8988T (cell line): ENCODE measurements around the gene ADM.
A peak's percentile ranks its signal among the peaks of the same experiment; 100 is the strongest.
"Not testable (repeated sequence)": the region's sequence is repeated elsewhere in the genome, so short reads cannot be mapped to it uniquely, and the experiment has no call there.

ENCODE experiments used
- DNase-seq: peaks from one replicate; pipeline ENCODE4 v3.0.0; 2011

ADM gene, protein sequence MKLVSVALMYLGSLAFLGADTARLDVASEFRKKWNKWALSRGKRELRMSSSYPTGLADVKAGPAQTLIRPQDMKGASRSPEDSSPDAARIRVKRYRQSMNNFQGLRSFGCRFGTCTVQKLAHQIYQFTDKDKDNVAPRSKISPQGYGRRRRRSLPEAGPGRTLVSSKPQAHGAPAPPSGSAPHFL

DNA sequence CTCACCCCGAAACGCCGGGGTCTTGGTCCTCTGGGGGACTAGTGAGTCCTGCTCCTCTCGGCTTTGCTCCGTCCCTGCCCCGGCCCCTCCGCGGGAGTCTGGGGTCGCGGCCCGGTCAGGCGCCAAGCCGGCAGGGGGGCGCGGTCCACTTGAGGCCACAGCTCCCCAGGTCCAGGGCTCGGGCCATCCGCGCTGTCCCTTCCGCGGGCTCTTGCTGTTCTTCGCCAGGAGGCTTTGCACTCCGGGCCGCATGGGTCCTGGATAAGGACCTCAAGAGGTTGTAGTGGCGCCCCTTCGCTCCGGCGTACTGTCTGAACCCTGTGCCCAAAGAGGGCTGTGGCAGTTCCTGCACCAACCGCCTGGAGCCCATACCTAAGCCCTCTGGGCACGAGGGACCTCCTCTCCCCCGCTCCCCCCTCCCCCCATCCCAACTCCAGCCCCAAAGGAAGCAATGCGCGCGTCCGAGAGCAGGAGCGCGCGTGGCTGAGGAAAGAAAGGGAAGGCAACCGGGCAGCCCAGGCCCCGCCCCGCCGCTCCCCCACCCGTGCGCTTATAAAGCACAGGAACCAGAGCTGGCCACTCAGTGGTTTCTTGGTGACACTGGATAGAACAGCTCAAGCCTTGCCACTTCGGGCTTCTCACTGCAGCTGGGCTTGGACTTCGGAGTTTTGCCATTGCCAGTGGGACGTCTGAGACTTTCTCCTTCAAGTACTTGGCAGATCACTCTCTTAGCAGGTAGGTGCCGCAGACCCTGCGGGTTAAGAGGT lies at the start of gene ADM:
TSS of gene ADM (plus strand) at position 579 of the 767 bp plus-strand sequence. CDS start 628 bp downstream, outside the sequence.
- DNase-seq = peak; percentile 93

DNA sequence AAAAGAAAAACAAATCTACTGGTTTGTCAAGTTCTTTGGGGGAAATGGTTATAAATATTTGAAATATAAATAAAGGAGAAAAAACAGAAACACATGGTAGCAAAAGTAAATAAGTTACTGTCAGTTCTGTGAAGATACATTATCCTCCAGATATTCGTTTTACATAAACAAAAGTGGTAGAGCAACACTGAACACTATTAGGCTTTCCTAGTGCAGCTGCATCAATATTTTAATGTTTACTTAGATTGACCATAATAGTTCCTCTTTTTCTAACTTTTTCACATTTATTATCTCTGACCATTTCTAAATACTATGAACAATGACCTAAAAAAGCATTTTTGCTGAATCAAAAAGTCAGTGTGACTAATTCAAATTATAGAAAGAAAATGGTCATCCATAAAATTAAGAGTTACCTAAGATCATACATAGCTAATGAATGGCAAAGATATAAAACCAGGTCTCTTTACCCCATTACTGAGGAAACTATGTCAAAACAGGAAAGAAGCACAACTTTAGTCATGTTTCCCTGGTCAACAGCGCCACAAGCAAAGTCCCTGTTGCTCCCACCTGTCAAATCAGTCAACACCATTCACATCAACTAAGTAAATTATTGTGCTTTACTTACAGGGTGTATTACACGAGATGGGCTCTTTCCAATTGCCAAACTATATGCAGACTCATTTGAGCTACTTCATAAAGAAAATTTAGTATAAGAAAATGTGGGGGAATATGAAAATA lies 49.3 kb upstream of the ADM start:
- DNase-seq = no peak

DNA sequence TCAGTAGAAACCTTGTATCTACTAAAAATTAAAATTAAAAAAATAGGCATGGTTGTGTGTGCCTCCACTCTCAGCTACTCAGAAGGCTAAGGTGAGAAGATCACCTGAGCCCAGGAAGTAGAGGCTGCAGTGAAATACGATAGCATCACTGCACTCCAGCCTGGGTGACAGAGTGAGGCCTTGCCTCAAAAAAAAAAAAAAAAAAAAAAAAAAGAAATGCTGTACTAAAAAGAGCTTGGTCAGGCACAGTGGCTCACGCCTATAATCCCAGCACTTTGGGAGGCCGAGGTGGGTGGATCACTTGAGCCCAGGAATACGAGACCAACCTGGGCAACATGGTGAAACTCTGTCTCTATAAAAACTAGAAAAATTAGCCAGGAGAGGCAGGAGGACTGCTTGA lies 47.4 kb upstream of the ADM start:
- DNase-seq = no peak

DNA sequence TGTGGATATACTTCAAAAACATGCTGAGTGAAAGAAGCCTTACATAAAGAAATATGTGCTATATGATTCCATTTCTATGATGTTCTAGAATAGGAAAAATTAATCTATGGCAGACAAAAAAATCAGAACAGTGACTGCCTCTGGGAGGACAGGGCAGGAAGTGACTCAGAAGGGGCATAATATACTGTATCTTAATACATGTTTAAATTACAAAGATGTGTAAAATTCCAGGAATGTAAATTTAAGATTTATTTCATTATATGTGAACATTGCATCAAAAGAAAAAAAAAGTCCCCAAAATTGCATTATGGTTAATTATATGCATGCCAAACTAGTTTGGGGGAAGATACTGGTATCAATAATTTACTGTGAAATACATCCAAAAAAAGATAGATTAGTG lies 43.1 kb upstream of the ADM start:
- DNase-seq = no peak

DNA sequence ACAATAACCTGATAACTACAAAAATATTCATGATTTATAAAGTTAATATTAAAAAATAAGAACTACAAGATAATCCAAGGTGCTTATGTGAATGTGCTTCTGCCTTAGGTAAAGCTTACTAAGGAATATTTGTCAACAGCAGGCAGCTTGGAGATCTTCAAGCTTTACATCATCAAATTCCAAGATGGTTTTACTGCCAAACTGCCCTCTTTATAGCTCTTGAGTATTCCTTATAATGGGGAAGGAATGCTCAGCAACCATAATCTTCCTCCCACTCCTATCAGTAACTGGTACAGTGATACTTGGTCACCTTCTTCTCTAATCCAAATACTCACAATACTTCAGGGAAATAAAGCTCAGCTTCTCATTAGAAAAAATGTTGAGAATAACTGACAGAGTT lies 40.9 kb upstream of the ADM start:
- no peak for DNase-seq

DNA sequence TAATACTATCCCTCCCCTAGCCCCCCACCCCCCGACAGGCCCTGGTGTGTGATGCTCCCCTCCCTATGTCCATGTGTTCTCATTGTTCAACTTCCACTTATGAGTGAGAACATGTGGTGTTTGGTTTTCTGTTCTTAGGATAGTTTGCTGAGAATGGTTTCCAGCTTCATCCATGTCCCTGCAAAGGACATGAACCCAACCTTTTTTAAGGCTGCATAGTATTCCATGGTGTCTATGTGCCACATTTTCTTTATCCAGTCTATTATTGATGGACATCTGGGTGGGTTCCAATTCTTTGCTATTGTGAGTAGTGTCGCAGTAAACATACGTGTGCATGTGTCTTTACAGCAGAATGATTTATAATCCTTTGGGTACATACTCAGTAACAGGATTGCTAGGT lies 40.2 kb upstream of the ADM start:
- DNase-seq = not testable (repeated sequence)

DNA sequence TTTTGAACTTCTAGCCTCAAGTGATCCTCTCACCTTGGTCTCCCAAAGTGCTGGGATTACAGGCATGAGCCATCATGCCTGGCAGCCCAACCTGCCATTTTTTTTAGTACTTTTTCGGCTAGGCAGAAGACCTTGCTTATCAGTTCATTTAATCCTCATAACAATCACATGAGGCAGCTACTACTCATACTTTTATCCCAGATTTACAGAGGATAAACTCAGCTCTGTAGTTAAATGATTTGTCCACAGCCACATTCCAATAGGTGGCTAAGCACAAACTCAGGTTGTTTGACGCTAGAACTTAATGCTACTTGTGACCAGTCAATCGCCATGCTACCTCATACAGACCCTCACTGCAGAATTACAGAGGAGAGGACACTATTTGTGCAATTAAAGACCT lies 38.9 kb upstream of the ADM start:
- DNase-seq = no peak

DNA sequence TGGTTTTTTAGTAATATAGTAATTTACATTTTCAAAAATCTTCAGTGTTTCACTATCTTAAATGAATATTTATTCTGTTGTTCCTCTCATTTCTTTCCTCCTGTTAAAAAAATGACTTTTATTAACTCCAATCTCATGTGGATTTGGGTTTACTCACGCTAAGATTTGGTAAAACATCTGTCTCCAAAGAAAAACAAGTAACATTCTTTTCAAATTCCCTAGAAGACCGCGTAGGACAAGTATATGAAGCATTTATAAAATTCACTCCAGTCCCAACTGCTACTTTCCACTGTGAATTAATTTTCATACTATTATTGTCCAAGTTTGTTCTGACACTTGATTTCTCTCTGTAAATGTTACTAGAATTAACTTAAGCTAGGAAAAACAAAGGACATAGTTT lies 37.1 kb upstream of the ADM start:
- DNase-seq = no peak

DNA sequence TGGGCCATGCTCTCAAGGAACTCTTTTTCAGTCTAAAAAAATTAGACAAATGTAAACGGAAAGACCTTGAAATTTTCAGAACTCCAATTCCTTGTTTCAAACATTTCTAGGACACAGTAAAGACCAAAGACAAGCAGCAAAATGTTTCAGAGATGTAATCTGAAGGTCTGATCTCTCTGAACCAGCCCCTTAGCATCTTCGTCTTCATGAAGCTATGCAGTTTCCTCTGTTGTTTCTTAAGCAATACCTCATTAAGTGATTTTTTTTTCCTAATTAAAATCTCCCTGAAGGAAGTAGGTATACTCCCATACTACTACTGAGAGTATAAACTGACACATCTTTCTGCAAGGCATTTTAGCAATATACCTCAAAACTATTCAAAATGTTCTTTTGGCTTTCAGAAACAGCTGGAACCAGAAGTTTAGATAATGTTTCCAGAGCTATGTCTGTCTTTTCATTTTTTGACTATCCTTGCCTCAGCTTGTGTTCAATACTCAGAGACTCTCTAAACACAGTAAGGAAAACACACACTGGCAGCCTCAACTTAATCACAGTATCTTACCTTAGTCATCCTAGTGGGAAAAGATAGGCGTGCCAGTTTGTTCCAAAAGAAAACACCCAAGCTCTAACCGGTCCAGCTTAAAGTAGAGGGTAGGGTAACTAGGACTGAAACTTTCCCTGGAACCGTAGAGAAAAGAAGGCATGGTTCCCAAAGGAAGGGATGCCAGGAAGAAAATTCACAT lies 36.0 kb upstream of the ADM start:
- DNase-seq = no peak

DNA sequence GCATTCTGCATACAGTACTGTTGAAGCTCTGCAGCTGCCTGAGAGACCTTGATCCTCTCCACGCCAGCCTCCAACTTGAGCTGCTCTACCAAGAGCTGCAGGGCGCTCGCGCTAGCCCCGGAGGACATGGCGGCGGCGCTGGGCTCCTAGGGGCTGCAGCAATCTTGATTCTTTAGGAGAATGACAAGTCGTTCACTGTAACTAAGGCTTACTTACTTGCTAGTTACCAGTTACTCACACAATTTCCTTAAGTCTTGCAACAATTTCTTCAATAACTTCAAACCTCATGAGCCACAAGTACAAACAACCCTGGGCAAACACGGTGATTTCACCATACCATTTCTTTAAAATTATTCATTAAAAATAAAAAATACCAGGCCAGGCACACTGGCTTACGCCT lies 32.7 kb upstream of the ADM start:
- DNase-seq = no peak

DNA sequence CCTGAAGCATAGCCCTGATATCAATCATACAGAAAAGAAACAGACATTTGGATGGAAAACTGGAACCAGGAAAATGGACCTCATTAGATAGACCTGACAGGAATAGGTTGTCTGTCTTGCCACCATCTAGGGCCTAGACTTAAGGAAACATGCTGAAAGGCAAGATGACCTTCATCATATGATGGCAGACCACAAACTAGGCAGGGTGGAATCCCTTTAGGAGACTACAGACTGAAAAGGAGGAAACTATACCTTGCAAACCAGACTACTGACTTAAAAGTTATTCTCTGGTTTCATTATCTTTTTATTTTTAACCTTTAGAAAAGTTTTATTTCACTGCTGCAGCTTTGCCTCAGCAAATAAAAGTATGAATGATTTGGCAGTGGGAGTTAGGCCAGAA lies 31.1 kb upstream of the ADM start:
- DNase-seq = no peak

DNA sequence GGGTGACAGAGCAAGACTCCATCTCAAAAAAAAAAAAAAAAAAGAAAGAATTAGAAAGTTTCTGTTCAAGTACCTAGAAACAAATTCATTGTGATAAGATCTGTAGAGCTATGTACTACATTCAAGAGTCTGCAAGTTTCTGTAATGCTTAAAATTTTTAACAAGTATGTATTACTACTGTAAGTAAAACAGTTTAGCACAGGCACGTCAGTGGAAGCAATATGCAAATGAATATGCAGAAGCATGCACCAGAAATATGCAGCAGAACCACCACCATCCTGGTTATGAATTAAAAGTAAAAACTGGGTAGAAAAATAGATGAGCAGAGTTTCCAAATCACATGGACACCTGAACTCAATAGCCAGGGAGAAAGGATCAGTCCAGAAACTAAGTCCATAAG lies 30.1 kb upstream of the ADM start:
- DNase-seq = no peak

DNA sequence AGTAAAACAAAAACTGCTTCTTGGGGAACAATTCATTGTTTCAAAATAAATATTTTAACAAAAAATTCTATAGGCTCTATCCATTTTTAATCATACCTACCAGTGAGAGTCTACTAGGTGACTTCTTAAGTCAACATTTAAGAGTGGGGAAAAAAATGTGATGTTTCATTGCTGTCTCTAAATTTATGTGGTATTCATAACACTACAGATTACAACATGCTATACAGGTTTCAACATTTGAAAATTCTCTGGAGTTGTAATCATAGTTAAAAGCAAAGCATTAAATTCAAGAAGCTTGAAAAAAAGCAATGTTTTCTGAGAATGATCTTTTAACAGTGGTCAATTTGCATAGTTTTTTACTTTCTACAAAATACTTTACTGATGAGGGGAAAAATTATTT lies 29.2 kb upstream of the ADM start:
- no peak for DNase-seq

DNA sequence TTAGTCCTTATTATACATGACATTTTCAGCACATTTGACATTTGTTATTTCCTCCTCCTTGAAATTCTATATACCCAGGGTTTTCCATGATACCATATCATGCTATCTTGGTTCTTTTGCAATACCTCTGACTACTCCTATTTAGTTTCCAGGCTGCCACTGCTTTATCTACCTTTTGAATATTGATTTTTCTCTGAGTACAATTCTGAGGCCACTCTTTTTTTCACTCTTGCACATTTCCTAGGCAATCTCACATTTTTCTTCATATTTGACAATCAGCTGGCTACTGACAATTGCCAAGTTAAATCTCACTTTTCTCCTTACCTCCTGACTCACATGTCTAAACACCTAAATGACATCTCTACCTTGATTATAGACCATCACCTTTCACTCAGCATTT lies 22.8 kb upstream of the ADM start:
- no peak for DNase-seq

DNA sequence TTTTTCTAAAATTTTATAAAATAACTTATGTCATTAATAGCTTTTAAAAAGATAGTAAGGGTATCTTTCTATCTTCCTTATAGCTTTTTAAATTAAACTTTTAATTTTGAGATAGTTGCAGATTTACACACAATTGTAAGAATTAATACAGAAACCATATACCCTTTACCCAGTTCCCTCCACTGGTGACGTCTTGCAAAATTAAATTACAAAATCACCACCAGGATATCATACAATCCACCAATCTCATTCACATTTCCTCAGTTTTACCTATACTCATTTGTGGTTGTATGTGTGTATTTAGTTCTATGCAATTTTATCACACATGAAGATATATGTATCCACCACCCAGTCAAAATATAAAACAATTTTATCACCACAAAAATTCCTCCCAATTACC lies 20.9 kb upstream of the ADM start:
- DNase-seq = no peak

DNA sequence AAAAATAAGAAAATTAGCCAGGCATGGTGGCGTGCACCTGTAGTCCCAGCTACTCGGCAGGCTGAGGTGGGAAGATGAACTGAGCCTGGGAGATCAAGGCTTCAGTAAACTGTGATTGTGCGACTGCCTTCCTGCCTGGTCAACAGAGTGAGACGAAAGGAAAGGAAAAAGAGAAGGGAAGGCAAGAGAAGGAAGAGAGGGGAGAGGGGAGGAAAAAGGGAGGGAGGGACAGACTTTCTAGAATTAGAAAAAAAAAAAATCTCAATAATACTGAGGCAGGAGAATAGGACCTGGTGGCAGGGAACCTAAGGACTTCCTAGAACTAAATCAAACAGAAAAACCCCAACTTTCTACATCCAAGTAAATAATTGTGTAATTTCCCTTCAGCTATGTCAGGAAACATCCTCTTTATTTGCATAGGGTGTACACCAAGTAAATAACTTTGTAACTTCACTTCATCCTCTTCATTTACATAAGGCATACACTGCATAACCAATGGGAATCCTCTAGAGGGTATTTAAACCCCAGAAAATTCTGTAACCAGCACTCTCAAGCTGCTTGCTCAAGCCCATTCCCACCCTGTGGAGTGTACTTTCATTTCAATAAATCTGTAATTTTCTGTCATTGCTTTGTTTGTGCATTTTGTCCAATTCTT lies 19.6 kb upstream of the ADM start:
- no peak for DNase-seq

DNA sequence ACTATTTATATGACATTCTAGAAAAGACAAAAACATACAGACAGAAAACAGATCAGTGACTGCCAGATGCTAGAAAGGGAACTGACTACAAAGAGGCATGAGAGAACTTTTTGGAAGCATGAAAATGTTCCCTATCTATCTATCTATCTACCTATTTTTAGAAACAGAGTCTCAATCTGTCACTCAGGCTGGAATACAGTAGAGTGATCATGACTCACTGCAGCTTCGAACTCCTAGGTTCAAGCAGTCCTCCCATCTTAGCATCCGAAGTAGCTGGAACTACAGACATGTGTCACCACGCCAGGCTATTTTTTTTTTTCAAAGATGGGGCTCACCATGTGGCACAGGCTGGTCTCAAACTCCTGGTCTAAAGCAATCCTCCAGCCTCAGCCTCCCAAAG lies 17.7 kb upstream of the ADM start:
- DNase-seq = no peak

DNA sequence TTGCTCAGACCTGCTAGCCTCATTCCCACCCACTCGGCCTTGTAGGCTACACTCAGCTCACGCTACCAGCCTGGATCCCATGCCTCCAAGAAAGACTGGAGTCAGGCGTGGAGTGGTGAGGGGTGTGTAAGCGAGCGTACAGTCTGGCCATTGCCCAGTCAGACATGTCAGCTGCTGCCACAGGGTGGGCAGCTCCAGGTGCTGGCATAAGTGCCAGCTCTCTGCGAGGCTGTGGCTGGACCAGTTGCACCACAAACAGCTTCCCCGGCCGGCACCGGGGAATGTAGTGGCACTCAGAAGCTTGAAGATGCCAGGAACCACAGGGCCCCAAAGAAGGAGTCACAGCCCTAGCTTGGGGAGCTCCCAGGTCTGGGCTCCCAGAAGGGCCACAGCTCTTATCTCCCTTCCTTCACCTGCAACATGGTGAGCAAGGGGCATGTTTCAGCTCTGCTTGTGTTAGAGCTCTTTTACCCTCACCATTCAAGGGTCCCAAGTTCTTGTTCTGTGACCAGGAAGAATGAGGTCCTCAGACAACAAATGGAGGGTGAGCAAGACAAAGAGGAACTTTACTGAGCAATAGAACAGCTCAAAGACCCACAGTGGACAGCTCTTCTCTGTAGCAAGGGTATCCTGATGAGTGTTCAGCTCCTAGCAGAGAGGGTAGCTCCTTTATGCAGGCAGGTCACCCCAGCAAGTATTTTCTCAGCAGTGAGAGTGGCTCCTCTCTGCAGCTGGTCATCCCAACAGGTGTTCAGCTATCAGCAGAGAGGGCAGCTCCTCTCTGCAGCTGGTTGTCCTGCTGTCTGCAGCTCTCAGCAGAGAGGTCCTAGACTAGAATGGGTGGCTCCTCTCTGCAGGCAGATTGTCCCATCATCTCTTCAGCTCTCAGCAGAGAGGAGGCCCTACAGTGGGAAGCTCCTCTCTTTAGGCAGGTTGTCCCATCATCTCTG lies 16.8 kb upstream of the ADM start:
- DNase-seq = no peak

DNA sequence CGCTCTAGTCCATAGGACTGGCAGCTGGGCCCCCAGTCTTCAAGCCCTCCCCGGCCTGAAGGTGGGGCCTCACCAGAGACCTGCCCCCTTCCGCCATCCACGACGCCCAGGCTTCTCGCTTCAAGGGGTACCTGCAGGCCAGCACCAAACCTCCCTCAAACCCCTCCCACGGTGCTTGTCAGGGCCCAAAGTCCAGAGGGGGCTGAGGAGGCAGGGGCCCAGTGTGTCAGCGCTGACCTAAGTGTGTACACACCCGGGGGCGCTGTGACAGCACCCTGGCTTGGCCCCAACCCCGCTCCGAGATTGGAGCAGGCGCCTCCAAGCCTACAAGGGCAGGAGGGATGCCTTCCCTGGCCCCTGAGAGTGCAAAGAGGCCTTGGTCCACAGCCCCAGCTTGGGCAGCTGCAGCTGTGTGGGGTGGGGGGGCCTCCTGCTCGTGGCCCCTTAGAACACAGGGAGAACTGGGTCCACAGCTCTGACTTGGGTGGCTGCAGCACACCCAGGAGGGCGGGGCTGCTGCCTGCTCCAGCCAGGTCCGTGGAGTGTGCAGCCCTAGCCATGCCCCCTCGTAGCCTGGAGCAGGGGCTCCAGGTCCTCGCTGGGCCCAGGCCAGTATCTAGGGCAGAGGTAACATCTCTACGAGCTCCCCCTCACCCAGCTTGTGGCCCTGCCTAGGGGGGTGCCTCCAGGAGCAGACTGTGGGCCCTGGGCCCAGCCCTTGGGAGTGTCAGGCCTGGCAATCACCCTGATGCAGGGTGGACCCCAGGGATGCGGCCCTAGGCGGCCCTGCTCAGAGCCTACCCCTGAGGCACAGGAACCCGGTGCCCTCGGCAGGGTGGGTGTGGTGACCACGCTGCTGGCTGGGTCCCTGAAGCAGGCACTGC lies 15.8 kb upstream of the ADM start:
- DNase-seq = no peak

DNA sequence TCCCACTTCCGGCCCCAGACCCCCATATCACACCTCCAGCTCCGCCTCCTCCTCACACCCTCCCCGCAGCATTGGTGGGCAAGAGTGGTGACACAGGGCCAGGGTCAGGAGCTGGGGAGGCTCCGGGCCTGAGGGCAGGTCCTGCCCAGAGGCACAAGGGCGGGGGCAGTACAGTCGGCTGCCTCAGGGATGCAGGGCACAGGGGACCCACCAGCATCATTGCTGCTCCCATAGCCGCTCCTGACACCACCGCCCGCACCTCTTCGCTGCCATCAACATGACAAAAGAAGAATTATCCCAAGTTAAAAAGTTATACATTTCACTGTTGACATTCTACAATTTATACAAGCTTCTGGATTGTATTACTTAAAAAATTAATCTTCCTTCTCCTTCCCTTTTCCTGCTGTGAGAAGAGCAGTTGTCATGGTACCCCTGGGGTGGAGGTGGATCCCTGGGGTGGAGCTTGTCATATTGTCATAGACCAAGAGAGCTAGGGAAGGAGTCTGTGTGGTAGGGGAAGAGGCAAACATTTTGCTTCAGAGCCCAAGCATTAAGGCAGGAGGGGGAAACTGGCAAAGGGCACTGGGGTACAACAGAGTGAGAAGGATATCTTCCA lies 15.0 kb upstream of the ADM start:
- DNase-seq = no peak
